SJCRH30 (cell line): ENCODE data around the gene RNF43. TPM values are rescaled to one million over a fixed set of nuclear protein-coding genes. Genes with fewer than 3 reads are reported as not detected.
A peak's percentile ranks its signal among the peaks of the same experiment; 100 is the strongest.
"Not testable (repeated sequence)": the region's sequence is repeated elsewhere in the genome, so short reads cannot be mapped to it uniquely, and the experiment has no call there.

Source experiments
- DNase-seq, 2 experiments: peaks; one replicate each; pipeline ENCODE4 v3.0.0-alpha.2; 2015 to 2020
- H3K27ac ChIP-seq: fragments of 250-450 bp; sonication (Bioruptor Pico); 2 replicates; pipeline ENCODE4 v1.5.1; 2020; ENCODE audit warnings: mild to moderate bottlenecking, moderate library complexity
- H3K27me3 ChIP-seq: fragments of 250-450 bp; sonication (Bioruptor Pico); 2 replicates; pipeline ENCODE4 v1.5.1; 2020; ENCODE audit warnings: mild to moderate bottlenecking, moderate library complexity
- H3K36me3 ChIP-seq: fragments of 250-450 bp; sonication (Bioruptor Pico); 2 replicates; pipeline ENCODE4 v1.5.1; 2020; ENCODE audit warnings: mild to moderate bottlenecking, moderate library complexity
- H3K4me1 ChIP-seq: fragments of 250-450 bp; sonication (Bioruptor Pico); 2 replicates; pipeline ENCODE4 v1.5.1; 2020; ENCODE audit warnings: mild to moderate bottlenecking, moderate library complexity
- H3K4me3 ChIP-seq: fragments of 250-450 bp; sonication (Bioruptor Pico); 2 replicates; pipeline ENCODE4 v1.5.1; 2020; ENCODE audit warnings: mild to moderate bottlenecking, moderate library complexity
- H3K9me3 ChIP-seq: fragments of 250-450 bp; sonication (Bioruptor Pico); replicated peaks from 2 replicates; pipeline ENCODE4 v1.5.1; 2020; ENCODE audit warnings: mild to moderate bottlenecking, moderate library complexity
- total RNA-seq: library from RNA; depleted of rRNA; stranded (reverse); fragments of >200 nt; shearing (Covaris generic); gene quantifications from 2 replicates; pipeline ENCODE4 v1.2.3, GENCODE V29; 2014

Gene RNF43
- total RNA-seq, 1 experiment from 2014 or later = not detected

DNA sequence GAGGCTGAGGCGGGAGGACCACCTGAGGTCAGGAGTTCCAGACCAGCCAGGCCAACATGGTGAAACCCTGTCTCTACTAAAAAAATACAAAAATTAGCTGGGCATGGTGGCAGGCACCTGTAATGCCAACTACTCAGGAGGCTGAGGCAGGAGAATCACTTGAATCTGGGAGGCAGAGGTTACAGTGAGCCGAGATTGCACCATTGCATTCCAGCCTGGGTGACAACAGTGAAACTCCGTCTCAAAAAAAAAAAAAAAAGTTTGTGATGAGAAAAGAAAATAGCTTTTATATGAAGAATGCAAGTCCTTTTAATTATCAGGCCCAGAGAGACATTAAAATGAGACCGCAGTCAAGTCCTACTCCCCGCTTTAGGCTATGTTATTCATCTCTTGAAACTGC, 19.9 kb downstream of the RNF43 start:
- not testable (repeated sequence) for H3K27me3 ChIP-seq, H3K27ac ChIP-seq, H3K4me3 ChIP-seq, DNase-seq, H3K36me3 ChIP-seq, H3K9me3 ChIP-seq
- peaks cover 13% of the 10 kb centered on the region for H3K4me1 ChIP-seq

DNA sequence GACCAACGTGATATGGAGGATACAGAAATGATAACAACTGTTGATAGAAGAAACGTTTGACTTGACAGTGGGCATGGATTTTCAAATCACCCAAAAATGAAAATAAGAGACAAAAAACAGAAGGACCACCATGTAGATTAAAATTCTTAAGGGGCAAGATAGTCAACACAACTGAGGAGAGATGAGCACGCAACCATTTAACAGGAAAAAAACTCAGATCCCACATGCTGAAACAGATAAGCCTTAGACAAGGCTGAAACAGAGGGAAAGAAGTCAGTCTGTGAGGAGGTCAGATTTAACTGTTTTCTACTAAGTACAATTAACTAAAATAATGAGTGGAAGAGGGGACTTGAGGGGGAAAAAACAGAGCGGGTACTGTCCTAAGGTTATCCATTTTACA, 21.2 kb downstream of the RNF43 start:
- DNase-seq = no peak
- H3K27me3 ChIP-seq = peaks cover 2% of the 10 kb centered on the region
- H3K4me3 ChIP-seq = no peak overlapping the region
- H3K27ac ChIP-seq = no peak overlapping the region
- peaks cover 9% of the 10 kb centered on the region; the same call in 1 of the 2 replicates for H3K4me1 ChIP-seq
- no peaks in the 10 kb centered on the region for H3K9me3 ChIP-seq
- no peaks in the 10 kb centered on the region for H3K36me3 ChIP-seq

DNA sequence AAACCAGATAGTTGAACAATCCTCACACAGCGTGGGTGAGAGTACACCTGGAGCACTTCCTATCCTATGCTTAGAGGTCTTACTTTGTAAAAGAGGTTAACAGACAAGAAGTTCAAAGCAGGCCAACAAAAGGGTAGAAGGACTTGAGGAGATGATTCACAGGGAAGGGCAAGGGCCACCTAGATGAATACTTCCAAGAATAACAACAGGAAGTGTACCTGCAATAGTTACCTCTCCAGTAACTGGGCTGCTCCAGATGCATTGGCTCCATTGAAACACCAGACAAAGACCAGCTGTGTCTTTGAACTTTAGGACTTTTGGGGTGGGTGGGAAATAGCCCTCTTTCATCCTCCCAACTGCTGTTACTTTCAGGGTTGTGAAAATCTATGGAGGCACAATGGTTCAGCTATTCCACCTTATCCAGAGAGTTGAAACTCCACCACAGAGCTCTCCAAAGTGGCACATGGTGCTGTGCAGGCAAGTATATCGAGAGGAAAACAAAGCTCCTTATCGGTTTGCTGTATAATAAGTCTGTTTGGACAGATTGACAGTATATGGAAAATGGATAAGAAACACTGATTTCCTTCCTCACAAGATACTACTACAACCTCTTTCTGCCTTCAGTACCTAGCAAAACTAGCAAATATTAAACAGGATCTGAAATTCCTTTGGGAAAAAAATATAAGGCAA, 22.7 kb downstream of the RNF43 start:
- Histone ChIP-seq H3K9me3 (no peaks in the 10 kb centered on the region), H3K27ac (no peak overlapping the region), H3K4me3 (no peak overlapping the region), H3K27me3 (peaks cover 12% of the 10 kb centered on the region), H3K36me3 (no peaks in the 10 kb centered on the region), H3K4me1 (peaks cover 6% of the 10 kb centered on the region; the same call in 1 of the 2 replicates)
- DNase-seq = no peak

DNA sequence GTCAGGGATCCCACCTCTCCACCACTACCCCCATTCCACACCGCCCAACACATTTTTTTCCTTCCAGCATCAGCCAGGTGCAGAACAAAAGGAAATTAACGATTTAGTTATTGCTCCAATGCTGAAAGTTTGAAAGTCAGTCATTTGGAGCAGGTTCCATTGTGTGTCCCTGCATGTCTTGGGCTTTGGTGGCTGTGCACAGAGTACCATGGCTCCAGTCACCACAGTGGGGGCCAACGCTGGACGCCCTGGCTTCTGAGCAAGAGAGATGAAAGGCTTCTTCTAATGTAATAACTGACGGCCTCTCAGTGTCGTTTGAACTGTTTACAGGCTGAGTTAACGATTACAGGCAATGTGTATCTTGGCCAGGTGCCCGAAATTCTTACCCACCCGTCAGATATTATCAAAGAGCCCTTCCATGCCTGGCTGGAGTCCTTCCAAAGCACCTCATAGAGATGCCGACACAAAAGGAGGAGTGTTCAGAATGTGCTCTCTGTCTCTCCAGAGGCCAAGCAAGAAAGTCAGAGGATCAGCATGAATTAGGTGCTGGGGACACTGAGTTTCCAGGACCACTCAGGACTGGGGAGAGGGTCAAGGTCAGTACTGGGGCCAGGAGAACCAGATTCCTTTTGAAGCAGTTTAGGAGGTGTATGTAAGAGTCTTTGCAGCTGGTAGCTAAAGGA, 25.9 kb downstream of the RNF43 start:
- peak; percentile 71 to 78 for DNase-seq
- peaks cover 12% of the 10 kb centered on the region for H3K27me3 ChIP-seq
- no peak overlapping the region for H3K27ac ChIP-seq

DNA sequence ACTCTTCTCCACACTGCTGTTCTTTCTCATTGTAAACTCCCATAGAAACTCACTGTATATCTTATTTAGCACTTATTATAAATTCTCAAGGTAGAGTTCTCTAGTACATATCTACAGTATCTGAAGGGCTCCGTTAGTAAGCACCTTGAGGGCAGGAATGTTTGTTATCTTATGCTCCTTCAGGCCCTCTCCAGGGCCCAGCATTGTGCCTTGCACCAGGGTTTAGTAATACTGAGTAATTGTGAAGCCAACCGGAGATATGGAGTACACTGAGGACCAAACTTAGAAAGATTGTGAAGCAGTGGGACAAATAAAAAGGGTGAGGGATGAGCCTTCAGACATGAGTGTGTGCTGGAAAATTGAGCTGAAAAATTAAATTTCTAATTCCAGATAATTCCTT, 26.4 kb downstream of the RNF43 start:
- H3K9me3 ChIP-seq = no peaks in the 10 kb centered on the region
- no peak overlapping the region for H3K27ac ChIP-seq
- no peak overlapping the region for H3K4me3 ChIP-seq
- H3K27me3 ChIP-seq = peaks cover 12% of the 10 kb centered on the region
- no peak for DNase-seq
- no peaks in the 10 kb centered on the region for H3K36me3 ChIP-seq
- peaks cover 6% of the 10 kb centered on the region; the same call in 1 of the 2 replicates for H3K4me1 ChIP-seq

More for the DNA sequence above, 25.9 kb downstream of the RNF43 start:
- Histone ChIP-seq H3K36me3 (no peaks in the 10 kb centered on the region), H3K4me3 (no peak overlapping the region), H3K4me1 (peaks cover 6% of the 10 kb centered on the region; the same call in 1 of the 2 replicates), H3K9me3 (no peaks in the 10 kb centered on the region)

DNA sequence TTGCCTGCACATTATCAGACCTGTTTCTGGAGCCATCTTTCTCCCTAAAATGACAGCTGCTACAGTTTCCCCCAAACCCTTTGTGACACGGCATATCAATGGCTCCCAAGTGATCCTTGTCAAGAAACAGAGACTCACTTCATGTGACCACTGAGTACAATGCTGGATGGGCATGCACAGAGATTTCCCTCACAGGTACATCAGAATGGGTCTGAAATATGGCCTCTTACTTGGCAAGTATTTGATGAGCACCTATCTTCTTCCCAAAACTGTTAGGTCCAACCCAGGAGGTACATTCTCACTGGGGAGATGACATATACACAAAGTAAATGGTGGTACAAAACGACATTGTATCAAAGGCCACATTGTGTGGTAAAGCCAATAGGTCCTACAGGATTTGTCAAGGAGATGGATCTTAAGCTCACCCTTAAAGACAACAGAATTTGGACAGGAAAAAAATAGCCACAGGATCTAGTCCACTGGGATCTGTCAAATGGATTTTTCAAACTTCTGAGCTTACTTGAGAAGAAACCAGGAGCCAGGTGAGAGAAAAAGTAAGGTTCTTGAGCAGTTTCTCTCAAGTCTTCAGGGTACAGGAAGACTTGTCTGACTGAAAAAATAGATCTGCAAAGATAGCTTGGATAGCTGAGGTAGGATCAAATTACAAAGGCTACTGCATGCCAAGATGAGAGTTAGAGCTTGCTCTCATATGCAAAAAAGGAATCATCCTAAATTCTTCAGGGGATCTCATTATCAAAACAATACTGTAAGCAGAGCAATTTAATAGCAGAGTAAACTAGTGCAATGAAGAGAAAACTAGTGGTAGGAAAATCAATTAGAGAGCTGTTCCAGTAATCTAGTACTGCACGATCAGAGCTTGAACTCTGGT, 28.8 kb downstream of the RNF43 start:
- Histone ChIP-seq H3K9me3 (no peaks in the 10 kb centered on the region), H3K36me3 (no peaks in the 10 kb centered on the region), H3K4me1 (peaks cover 6% of the 10 kb centered on the region; the same call in 1 of the 2 replicates), H3K4me3 (no peak overlapping the region), H3K27me3 (peaks cover 12% of the 10 kb centered on the region), H3K27ac (no peak overlapping the region)
- no peak for DNase-seq

DNA sequence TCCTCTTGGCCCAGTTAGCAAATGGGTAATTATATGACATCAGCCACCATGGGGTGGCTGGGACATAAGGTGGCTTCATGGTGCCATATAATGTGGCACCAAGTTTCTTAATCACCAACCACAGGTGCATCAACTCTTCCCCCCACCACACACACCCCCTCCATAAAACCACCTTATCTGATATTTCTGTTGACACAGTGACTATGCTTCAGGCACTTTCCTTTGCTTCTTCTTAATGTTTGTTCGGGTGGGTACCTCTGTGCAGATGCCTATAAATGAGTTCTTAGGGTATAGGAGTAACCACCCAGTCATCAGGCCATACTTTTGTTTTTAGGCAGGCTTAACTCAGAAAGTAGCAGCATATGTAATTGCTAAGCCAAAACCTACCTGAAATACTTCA, 29.5 kb downstream of the RNF43 start:
- DNase-seq = no peak
- Histone ChIP-seq H3K27me3 (peaks cover 12% of the 10 kb centered on the region), H3K36me3 (no peaks in the 10 kb centered on the region), H3K9me3 (no peaks in the 10 kb centered on the region), H3K27ac (no peak overlapping the region), H3K4me1 (peaks cover 6% of the 10 kb centered on the region; the same call in 1 of the 2 replicates), H3K4me3 (no peak overlapping the region)

DNA sequence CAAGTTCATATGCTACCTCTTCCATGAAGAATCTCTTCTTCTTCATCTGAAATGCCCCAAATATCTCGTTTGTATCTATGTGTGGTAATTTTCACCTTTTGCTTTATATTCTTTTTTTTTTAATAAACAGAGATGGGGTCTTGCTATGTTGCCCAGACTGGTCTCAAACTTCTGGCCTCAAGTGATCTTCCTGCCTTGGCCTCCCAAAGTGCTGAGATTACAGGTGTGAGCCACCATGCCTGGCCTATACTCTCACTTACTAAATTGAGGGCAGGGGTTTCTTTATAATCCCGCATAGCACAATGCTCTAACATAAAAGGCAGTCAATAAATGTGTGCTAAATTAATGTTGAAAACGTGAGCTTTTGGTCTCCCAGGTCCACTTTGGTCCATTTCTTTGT, 30.6 kb downstream of the RNF43 start:
- peaks cover 12% of the 10 kb centered on the region for H3K27me3 ChIP-seq
- H3K4me3 ChIP-seq = no peak overlapping the region
- no peak for DNase-seq
- H3K36me3 ChIP-seq = no peaks in the 10 kb centered on the region
- H3K9me3 ChIP-seq = no peaks in the 10 kb centered on the region
- H3K27ac ChIP-seq = no peak overlapping the region
- peaks cover 5% of the 10 kb centered on the region; the same call in 1 of the 2 replicates for H3K4me1 ChIP-seq

DNA sequence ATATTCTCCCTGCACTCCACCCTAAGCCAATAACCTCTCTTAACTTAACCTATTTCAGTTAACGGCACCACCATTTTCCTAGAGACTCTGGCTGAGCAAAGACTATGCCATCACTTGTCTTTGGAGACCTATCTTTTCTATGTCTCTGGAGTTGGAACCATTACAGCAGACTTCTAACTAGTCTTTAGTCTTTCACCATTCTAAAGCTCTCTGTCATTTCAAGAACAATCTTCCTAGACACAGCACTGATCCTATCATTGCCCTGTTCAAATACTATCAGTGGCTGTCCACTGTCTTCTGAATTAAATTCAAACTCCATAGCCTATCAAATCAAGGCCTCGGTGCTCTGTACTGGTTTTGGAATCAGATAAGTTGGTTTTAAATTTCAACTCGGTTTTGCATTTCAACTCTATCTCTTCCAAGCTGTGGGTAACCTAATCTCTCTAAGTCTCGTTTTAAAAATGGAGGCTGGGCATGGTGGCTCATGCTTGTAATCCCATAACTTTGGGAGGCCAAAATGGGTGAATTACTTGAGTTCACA, 31.9 kb downstream of the RNF43 start:
- no peak overlapping the region for H3K4me3 ChIP-seq
- no peaks in the 10 kb centered on the region for H3K9me3 ChIP-seq
- H3K27ac ChIP-seq = no peak overlapping the region
- H3K4me1 ChIP-seq = no peaks in the 10 kb centered on the region
- H3K27me3 ChIP-seq = peaks cover 3% of the 10 kb centered on the region
- no peak for DNase-seq
- H3K36me3 ChIP-seq = no peaks in the 10 kb centered on the region

DNA sequence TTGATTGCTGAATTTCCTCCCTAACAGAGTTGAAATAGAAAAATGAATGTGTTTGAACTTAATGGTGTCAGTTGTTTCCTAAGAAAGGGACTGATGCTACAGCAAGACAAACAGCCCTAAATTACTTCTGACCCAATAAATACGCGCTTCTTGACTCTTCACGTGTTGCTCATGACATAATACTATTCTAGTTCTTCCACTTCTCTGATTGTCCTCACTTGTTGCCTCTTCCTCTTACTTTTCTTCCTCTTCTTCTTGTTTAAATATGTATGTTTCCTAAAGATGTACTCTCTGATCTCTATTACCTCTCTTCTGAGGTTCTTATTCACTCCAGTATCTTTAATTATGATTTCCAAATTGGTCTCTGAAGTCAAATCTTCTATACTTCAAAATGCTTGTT, 32.4 kb downstream of the RNF43 start:
- Histone ChIP-seq H3K27me3 (no peaks in the 10 kb centered on the region; the same call in 1 of the 2 replicates), H3K27ac (no peak overlapping the region), H3K4me3 (no peak overlapping the region), H3K9me3 (no peaks in the 10 kb centered on the region), H3K4me1 (no peaks in the 10 kb centered on the region), H3K36me3 (no peaks in the 10 kb centered on the region)
- no peak for DNase-seq

DNA sequence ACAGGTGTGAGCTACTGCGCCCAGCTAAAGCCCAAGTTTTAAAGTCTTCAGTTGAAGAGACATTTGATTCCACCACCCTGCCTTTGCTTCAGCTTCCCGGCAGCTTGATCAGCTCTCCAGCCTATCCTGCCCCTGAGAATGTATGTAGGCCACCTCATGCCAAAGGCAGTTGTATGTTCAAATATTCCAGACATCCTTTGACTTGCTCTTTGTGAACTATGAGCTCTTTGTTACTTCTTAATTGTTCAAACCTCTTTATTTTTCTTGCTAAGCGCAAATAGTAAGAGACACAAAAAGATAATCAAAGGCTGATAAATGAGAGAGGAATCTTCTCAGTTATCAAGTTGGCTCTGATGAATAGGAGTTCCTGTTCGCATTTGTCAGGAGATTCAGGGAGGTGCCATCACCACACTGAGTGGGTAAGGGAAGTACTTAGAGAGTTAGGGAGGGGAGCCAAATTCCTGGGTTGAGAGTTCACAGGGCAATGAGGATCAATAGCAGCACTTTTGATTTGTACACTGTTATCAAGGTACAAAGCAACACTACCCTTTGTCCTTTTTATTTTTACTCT, 33.4 kb downstream of the RNF43 start:
- no peaks in the 10 kb centered on the region; the same call in 1 of the 2 replicates for H3K27me3 ChIP-seq

DNA sequence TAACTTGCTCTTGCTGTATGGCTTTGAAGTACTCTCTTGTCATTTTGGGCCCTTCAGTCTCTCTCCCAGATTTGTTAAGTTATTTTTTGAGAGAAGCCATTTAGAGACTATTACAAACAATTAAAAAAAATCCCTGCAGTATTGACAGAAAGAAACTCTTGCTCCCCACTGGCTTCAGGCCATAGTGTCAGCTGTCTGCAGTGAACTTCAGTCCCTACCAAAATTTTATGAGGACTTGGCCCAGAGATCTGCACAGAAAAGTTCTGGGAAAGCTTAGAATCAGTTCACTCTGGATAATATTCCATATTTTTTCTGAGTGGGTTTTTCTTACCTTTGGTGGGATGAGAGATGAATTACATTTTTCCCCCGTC, 34.5 kb downstream of the RNF43 start:
- Histone ChIP-seq H3K27me3 (no peaks in the 10 kb centered on the region; the same call in none of the 2 replicates), H3K9me3 (no peaks in the 10 kb centered on the region), H3K36me3 (no peaks in the 10 kb centered on the region), H3K27ac (no peak overlapping the region), H3K4me3 (no peak overlapping the region), H3K4me1 (no peaks in the 10 kb centered on the region)
- DNase-seq = no peak

More for the DNA sequence above, 33.4 kb downstream of the RNF43 start:
- no peaks in the 10 kb centered on the region for H3K9me3 ChIP-seq
- DNase-seq = no peak
- no peak overlapping the region for H3K27ac ChIP-seq
- H3K36me3 ChIP-seq = no peaks in the 10 kb centered on the region
- no peak overlapping the region for H3K4me3 ChIP-seq
- H3K4me1 ChIP-seq = no peaks in the 10 kb centered on the region

DNA sequence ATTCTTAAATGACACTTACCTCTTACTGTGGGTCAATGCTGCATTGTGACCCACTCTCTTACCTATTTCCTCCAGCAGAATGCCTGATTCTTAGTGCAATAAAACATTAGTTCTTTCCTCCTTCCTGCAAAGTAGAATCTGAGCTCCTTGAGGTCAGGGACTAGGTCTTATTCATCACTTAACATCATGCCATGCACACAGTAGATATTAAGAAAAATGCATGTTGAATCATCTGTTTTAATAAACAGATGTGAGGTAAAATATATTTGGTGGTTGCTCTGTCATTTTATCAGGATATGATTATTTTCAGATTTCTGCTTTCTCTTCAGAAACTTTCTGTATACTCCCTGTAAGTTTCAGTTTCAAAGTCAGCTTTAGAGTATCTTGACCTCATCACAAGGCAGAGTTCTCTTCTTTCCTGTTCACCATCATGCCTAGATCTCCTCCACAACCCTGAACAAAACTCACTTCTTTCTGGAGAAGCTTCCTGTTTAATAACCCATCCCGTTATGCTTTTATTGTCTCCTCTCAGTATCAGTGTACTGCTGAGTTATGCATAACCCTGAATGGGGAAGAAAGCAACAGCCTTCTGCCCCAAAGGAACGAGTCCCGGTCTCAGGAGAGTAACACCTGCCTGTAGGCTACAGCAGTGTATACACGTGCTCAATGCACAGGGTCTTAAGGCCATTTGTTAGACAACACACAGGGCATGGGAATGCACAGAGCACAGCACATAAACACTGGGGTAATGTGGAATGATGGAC, 35.0 kb downstream of the RNF43 start:
- Histone ChIP-seq H3K4me3 (no peak overlapping the region), H3K4me1 (no peaks in the 10 kb centered on the region), H3K27me3 (no peaks in the 10 kb centered on the region; the same call in none of the 2 replicates), H3K27ac (no peak overlapping the region), H3K9me3 (no peaks in the 10 kb centered on the region), H3K36me3 (no peaks in the 10 kb centered on the region)
- no peak for DNase-seq
